Measurements from ENCODE around the gene UBE2I. TPM values are rescaled to one million over a fixed set of nuclear protein-coding genes. Genes with fewer than 3 reads are reported as not detected.

Gene UBE2I
- total and polyA plus RNA-seq, 4 donors: 19.4 to 23.9 (median 22.5) TPM

- no peak overlapping the region for H3K27ac ChIP-seq (ENCODE audit: low read depth in 1 of 2, low read length in 2 of 2)
Measured at GRCh38 chr16:1337486-1337885, 28.1 kb downstream of the UBE2I start.

GRCh38 chr16:1338119-1338730 lies 28.8 kb downstream of the UBE2I start:
- no peak overlapping the region for H3K4me3 ChIP-seq (ENCODE audit: low read depth in 1 of 3, low read length in 3 of 3)
- no peak overlapping the region for H3K27ac ChIP-seq (ENCODE audit: low read depth in 1 of 2, low read length in 2 of 2)
- no peak overlapping the region for H3K9ac ChIP-seq (ENCODE audit: low read depth in 1 of 2, low read length in 2 of 2)
- no peaks in the 10 kb centered on the region for H3K9me3 ChIP-seq (ENCODE audit: control insufficient read depth in 4 of 4, low read length in 3 of 4)
- TF ChIP-seq FOXA2 (IDR thresholded peaks at IDR 0.05): no peak
- TF ChIP-seq, protein P1, sequence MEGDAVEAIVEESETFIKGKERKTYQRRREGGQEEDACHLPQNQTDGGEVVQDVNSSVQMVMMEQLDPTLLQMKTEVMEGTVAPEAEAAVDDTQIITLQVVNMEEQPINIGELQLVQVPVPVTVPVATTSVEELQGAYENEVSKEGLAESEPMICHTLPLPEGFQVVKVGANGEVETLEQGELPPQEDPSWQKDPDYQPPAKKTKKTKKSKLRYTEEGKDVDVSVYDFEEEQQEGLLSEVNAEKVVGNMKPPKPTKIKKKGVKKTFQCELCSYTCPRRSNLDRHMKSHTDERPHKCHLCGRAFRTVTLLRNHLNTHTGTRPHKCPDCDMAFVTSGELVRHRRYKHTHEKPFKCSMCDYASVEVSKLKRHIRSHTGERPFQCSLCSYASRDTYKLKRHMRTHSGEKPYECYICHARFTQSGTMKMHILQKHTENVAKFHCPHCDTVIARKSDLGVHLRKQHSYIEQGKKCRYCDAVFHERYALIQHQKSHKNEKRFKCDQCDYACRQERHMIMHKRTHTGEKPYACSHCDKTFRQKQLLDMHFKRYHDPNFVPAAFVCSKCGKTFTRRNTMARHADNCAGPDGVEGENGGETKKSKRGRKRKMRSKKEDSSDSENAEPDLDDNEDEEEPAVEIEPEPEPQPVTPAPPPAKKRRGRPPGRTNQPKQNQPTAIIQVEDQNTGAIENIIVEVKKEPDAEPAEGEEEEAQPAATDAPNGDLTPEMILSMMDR (IDR thresholded peaks at IDR 0.05; ENCODE audit: low read depth, low read length, missing input control): peak; percentile 47
- WGBS: 48% methylated on average over 30 of the region's 30 CpGs
- H3K36me3 ChIP-seq (ENCODE audit: control insufficient read depth in 4 of 4, insufficient read depth in 3 of 4, low read depth in 1 of 4, low read length in 3 of 4): no peaks in the 10 kb centered on the region
- H3K27me3 ChIP-seq (ENCODE audit: control insufficient read depth in 4 of 4, insufficient read depth in 4 of 4, low read length in 3 of 4): peaks cover 0 to 2% (median 0%) of the 10 kb centered on the region in 4 donors
- DNase-seq (ENCODE audit: low spot score): peak; percentile 49
- H3K4me1 ChIP-seq (ENCODE audit: control insufficient read depth in 4 of 4, insufficient read depth in 4 of 4, low read length in 3 of 4): peaks cover 4 to 12% (median 9%) of the 10 kb centered on the region in 4 donors

More at GRCh38 chr16:1337486-1337885, 28.1 kb downstream of the UBE2I start:
- peaks cover 0 to 2% (median 0%) of the 10 kb centered on the region in 4 donors for H3K27me3 ChIP-seq (ENCODE audit: control insufficient read depth in 4 of 4, insufficient read depth in 4 of 4, low read length in 3 of 4)
- H3K36me3 ChIP-seq (ENCODE audit: control insufficient read depth in 4 of 4, insufficient read depth in 3 of 4, low read depth in 1 of 4, low read length in 3 of 4): no peaks in the 10 kb centered on the region
- no peak for TF ChIP-seq FOXA1 (IDR thresholded peaks at IDR 0.05)
- TF ChIP-seq YY1 (IDR thresholded peaks at IDR 0.05): no peak
- TF ChIP-seq, protein P2, sequence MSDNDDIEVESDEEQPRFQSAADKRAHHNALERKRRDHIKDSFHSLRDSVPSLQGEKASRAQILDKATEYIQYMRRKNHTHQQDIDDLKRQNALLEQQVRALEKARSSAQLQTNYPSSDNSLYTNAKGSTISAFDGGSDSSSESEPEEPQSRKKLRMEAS (IDR thresholded peaks at IDR 0.05): no peak
- no peak for TF ChIP-seq RXRA (IDR thresholded peaks at IDR 0.05)
- TF ChIP-seq HNF4G (IDR thresholded peaks at IDR 0.05): no peak
- TF ChIP-seq EGR1 (IDR thresholded peaks at IDR 0.05; ENCODE audit: low read depth in 2 of 2): no peak
- TF ChIP-seq, protein P1 (IDR thresholded peaks at IDR 0.05; ENCODE audit: low read depth, low read length, missing input control): no peak
- TF ChIP-seq HNF4A (conservative IDR thresholded peaks at IDR 0.05): no peak
- no peak for TF ChIP-seq NR2F2 (IDR thresholded peaks at IDR 0.05)
- TF ChIP-seq, protein P3, sequence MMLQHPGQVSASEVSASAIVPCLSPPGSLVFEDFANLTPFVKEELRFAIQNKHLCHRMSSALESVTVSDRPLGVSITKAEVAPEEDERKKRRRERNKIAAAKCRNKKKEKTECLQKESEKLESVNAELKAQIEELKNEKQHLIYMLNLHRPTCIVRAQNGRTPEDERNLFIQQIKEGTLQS (IDR thresholded peaks at IDR 0.05): no peak
- no peak for TF ChIP-seq RAD21 (IDR thresholded peaks at IDR 0.05)
- TF ChIP-seq TAF1 (conservative IDR thresholded peaks at IDR 0.05): no peak
- no peak for DNase-seq (ENCODE audit: low spot score)
- no peak overlapping the region for H3K9ac ChIP-seq (ENCODE audit: low read depth in 1 of 2, low read length in 2 of 2)
- no peak overlapping the region for H3K4me3 ChIP-seq (ENCODE audit: low read depth in 1 of 3, low read length in 3 of 3)
- H3K9me3 ChIP-seq (ENCODE audit: control insufficient read depth in 4 of 4, low read length in 3 of 4): no peaks in the 10 kb centered on the region
- H3K4me1 ChIP-seq (ENCODE audit: control insufficient read depth in 4 of 4, insufficient read depth in 4 of 4, low read length in 3 of 4): peaks cover 2 to 10% (median 7%) of the 10 kb centered on the region in 4 donors
- WGBS: 65% methylated on average over 9 of the region's 9 CpGs
